HK-2 (cell line): ENCODE data around the gene ATP6V1G2.
"Not testable (repeated sequence)": the region's sequence is repeated elsewhere in the genome, so short reads cannot be mapped to it uniquely, and the experiment has no call there.

Source experiments
- DNase-seq: peaks from one replicate; pipeline ENCODE4 v3.0.0-alpha.2; 2018; ENCODE audit not compliant: unreplicated experiment

ATP6V1G2 gene

DNA sequence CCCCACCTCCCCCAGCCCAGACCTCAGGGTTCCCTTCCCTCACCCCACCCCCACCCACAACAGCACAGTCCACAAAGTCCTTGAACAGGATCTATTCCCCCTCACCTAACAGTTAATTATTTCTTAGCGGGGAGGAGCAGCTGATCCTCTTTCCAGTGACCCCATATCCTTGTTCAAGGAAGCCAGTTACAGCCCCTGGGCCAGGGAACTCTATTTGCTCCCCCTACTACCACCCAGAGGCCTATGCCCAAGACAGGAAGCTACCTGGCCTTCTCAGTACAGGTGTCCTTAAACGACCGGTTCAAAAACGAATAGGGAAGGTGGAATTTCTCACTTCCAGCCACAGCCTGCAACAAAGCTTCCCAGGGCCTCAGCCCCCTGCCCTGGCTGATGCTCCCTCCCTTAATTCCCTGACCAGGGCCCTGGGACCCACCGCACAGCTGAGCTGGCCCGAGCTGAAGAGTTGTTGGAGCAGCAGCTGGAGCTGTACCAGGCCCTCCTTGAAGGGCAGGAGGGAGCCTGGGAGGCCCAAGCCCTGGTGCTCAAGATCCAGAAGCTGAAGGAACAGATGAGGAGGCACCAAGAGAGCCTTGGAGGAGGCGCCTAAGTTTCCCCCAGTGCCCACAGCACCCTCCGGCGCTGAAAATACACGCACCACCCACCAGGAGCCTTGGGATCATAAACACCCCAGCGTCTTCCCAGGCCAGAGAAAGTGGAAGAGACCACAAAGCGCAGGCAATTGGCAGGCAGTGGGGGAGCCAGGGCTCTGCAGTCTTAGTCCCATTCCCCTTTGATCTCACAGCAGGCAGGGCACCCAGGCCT, 16.9 kb downstream of the ATP6V1G2 start:
- peak; percentile 33 for DNase-seq

DNA sequence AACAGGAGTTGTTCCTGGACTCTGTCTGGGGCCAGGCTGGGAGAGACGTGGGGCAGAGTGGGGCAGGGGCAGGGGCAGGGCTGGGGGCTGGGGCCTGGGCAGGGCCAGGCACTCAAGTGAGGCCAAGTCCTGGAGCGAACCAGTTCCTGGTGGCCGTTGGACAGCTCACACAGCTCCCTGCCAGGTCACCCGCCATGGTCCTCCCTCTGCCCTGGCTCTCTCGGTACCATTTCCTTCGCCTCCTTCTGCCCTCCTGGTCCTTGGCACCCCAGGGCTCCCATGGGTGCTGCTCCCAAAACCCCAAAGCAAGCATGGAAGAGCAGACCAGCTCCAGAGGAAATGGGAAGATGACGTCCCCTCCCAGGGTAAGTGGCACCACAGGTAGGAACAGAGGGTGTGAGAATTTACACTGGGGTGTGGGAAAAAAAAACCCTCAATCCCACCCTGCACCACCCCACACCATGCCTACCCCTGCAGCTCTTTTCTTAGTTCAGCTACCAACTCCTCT, 17.5 kb downstream of the ATP6V1G2 start, which contains the start of gene MCCD1:
TSS of gene MCCD1 (plus strand) at position 142 of the 508 bp plus-strand sequence. CDS start at position 195, 53 bp downstream.
- peak; percentile 29 for DNase-seq

DNA sequence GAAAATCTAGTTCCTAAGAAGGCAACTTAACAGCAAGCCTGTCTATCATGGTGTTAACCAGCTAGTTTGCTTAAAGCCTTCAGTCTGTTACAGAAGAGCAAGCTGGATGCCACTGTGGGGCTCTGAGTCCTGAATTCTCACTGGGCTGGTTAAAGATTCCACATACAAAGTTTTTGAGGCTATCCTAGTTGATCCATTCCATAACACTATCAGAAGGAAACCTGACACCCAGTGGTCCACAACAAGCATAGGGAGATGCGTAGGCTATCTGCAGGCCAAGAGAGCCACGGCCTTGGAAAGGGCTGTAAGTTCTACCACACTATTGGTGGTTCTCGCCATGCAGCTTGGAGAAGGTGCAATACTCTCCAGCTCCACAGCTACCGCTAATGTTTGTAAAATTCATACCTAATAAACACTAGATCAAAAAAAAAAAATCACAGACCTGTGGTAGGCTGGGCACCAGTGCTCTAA, 18.1 kb downstream of the ATP6V1G2 start:
- no peak for DNase-seq

DNA sequence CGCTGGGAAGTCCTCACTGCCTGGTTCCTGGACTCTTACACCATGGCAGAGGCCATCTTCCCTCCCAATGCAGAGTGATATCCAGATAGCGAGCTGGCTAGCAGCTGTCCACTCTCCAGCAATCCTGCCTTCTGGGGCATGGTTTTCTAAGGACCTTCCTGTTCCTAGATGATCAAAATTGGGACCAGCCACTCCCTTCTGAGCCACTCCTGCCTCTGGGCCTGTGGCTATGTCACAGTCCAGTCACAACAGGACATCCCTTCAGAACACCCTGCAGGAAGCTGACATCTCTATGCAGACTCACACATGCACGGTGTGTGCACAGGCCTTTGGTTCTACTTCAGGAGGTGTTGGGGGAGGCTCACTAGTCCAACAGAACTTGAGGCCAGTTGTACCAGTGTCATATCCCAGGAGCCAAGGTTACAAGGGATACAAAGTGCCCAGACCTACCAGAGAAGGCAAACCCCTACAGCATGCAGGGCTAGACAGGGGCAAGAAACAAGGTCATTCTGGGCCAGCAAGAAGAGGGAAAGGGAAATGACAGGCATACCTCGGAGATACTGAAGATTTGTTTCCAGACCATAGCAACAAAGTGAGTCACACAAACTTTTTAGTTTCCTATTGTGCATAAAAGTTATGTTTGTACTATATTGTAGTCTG, 20.3 kb downstream of the ATP6V1G2 start:
- no peak for DNase-seq

DNA sequence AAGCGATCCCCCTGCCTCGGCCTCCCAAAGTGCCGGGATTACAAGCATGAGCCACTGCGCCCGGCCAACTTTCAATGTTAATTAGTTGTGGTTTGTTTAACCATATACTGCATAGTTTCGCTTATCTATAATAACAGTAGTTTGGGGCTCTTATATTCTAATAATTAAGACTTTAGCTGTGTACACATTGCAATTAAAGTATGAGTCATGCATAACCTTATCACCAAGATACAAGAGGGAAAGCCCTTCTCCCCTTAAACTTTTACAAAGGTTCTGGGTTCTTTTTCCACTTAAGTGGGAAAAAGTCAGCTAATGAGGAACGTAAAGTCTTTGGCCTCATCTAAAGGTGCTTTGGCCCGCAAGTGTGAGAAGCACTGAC, 20.9 kb downstream of the ATP6V1G2 start:
- no peak for DNase-seq

DNA sequence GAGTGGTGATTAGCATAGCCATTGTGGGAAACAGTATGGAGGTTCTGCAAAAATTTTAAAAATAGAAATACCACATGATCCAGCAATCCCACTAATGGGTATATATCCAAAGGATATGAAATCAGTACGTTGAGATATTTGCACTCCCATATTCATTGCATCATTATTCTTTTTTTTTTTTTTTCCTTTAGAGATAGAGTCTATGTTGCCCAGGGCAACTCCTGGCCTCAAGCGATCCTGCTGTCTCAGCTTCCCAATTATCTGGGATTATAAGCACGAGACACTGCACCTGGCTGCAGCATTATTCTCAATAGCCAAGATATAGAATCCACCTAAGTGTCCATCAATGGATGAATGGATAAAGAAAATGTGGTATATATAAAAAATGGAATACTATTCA, 24.6 kb downstream of the ATP6V1G2 start:
- no peak for DNase-seq

DNA sequence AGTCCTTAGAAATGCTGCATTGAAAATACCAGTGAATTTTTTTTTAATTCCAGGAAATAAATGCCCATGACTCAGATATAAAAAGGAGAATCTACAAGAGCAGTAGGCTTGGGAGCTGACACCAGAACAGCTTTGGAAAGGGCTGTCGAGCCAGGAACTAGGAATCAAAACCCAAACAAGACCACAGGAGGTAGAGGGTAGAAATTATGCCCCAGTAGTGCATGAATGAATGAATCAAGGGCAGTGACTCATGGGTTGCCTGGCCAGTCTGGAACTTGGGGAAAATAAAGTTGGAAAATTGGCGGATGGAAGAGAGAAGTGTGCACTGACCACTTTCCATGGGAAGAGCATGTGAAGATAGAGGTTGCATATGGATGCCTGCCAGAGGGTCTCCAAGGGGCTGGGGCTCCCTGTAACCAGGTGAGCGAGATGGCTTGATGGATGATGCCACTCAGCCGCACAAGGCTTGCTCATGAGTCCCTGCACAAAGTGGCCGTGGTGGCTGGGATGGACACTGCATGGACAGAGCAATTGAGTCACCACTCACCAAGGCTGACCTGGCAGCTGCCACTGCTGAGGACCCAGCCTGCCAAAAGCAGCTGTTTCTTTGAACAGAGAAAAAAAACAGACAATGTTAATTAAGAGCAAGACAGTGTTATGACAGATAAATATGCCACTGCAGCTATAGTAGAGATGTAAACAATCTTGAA, 32.8 kb downstream of the ATP6V1G2 start:
- no peak for DNase-seq

DNA sequence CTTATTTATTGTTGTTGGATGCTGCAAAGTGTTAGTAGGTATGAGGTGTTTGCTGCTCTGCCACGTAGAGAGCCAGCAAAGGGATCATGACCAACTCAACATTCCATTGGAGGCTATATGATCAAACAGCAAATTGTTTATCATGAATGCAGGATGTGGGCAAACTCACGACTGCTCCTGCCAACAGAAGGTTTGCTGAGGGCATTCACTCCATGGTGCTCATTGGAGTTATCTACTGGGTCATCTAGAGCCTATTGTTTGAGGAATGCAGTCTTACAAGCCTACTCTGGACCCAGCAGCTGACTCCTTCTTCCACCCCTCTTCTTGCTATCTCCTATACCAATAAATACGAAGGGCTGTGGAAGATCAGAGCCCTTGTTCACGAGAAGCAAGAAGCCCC, 36.4 kb downstream of the ATP6V1G2 start:
- DNase-seq, result no peak

DNA sequence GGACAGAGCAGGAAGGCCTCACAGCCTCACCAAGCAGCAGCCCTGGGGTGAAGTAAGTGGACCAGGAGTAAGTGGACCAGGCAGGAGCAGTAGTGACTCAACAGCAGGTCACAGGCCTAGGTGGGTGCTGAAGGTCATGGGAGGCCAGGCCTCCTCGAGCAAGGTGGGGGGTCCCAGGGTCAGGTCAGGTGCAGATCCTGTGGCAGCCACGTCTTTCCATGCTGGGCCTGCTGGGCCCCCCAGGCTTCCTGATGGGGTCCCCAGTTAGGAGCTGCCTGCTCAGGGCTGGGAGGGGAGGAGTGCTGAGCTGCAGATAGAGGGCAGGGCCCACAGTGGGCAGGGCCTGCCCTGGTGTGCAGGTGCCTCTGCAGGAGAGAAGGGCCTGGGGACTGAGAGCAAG, 37.4 kb downstream of the ATP6V1G2 start:
- not testable (repeated sequence) for DNase-seq

DNA sequence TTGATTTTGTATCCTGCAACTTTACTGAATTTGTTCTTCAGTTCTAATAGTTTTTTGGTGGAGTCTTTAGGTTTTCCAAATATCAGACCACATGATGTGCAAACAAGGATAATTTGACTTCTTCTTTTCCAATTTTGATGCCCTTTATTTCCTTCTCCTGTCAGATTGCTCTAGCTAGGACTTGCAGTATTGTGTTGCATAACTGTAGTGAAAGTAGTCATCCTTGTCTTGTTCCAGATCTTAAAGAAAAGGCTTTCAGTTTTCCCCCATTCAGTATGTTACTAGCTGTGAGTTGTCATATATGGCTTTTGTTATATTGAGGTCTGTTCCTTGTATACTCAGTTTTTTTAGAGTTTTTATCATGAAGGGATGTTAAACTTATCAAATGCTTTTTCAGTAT, 43.8 kb downstream of the ATP6V1G2 start:
- DNase-seq, result no peak

DNA sequence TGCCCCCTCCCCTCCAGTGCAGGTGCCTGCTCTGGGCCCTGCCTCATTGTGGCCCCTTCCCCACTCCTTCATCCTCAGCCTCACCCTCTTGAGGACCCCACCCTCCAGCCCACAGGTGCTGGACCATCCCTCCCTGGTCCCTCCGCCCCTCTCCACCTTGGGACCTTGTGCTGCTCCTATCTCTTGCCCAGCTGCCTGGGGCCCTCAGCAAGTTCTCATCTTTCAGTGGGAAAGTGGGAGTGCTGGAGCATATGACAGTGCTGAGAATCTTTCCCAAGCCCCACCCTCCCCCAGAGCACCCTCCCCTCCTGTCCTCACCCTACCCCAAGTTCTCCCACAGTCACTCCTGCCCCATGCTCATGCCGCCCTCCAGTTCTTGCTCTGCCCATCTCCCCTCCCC, 46.8 kb downstream of the ATP6V1G2 start:
- DNase-seq, result not testable (repeated sequence)

DNA sequence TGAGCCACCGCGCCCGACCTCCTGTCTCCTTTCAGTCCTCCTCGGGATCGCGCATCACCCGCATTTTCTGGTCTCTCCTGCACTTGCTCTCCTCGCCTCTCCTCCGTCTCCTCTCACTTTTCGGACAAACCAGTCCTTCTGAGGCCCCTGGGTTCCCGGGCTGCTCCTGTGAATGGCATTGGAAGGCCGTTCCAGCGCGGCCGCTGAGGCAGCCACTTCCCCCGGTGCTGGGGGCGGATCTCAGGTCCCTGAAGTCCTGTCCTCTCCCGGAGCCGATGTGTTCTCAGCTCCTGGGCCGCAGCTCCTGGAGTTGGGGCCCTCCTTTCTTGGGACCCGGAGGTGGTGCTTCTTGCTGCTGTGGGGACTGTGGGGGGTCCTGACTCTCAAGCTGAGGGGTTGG, 47.7 kb downstream of the ATP6V1G2 start:
- peak; percentile 30 for DNase-seq

DNA sequence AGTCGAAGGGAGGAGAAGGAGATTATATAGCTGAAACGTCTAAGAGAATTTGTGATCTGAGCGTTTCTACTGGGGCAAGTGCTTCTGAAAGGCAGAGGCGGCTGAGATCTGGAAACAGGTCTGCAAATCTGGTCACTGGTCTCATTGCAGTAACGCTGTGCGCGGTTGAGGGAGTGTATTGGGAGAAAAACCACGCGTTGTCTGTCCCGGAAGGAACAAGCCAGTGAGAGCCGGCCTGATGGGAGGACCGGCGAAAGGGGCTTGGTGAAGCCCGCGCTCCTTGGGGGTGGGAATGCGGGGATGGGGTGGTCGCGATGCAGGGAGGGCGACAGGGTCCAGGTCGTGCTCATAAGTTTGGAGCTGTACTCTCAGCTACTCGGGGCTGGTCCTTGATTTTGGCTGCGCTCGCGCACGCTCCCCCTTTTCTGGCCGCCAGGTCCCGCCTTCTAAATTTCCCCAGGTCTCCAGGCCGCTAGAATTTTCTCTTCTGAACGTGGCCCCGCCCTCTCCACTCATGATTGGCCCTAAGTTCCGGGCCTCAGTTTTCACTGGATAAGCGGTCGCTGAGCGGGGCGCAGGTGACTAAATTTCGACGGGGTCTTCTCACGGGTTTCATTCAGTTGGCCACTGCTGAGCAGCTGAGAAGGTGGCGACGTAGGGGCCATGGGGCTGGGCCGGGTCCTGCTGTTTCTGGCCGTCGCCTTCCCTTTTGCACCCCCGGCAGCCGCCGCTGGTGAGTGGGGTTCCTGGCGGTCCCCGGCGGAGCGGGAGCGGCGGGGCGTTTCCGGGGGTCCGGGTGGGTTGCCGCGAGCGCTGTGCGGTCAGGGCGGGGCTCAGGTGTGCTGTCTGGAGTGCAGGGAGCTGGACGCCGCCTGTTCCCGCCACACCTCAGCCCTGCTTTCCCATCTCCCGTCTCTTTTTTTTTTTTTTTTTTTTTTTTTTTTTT, 48.6 kb downstream of the ATP6V1G2 start, which contains the start of gene MICB:
TSS of gene MICB (plus strand) at position 615 of the 946 bp plus-strand sequence. CDS start at position 664, 49 bp downstream.
- DNase-seq, result peak; percentile 86

DNA sequence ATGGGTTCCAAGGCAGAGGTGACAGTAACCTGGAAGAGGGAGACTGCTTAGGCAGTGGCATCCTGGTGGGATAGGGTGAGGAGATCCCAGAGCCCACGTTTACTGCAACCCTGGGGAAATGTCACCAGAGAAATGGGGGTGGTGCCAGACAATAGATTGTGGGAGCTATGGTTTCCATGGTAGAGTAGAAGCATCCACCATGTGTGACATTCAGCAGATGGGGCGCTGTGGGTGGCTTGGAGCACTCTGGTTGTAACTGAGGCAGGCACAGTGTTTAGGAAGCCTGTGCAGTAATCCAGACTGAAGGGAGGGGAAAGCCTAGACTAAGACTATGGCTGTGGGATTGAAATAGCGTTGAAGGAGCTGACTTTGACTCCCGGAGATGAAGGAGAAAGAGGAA, 49.6 kb downstream of the ATP6V1G2 start:
- DNase-seq, result not testable (repeated sequence)

DNA sequence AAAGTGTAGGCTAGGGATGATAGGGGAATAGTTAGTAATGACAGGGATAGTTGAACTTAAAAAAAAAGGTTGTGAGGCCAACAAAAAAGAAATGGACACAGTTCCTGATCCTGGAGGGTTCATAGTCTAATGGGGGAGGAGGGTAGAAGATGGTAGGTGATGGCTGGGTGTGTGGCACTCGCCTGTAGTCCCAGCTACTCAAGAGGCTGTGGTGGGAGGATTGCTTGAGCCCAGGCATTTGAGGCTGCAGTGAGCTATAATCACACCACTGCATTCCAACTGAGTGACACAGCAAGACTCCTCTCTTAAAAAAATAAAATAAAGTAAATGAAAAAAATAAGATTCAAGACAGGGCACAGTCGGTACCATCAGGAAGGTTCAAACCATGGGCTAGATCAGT, 50.8 kb downstream of the ATP6V1G2 start:
- peak; percentile 60 for DNase-seq
